ENCODE data around the gene ABT1.

- TF ChIP-seq CTCF (IDR thresholded peaks at IDR 0.05) (no peak), EZH2 (IDR thresholded peaks at IDR 0.05) (no peak), EZH2phosphoT487 (IDR thresholded peaks at IDR 0.05) (no peak)
These were observed 7.3 kb downstream of the ABT1 start for GRCh38 chr6:26604026-26604425.
